WERI-Rb-1 (cell line): ENCODE data around the gene LRP6.

Experiments used
- DNase-seq: peaks from one replicate; pipeline ENCODE4 v3.0.0-alpha.2; 2020
- H3K27ac ChIP-seq: fragments of 250-450 bp; sonication (Bioruptor Pico); 2 replicates; pipeline ENCODE4 v1.5.1; 2020; ENCODE audit warnings: mild to moderate bottlenecking, moderate library complexity
- H3K27me3 ChIP-seq: fragments of 250-450 bp; sonication (Bioruptor Pico); 2 replicates; pipeline ENCODE4 v1.5.1; 2021; ENCODE audit warnings: mild to moderate bottlenecking, low read depth, moderate library complexity; ENCODE audit not compliant: insufficient read depth, severe bottlenecking
- H3K36me3 ChIP-seq: fragments of 250-450 bp; sonication (Bioruptor Pico); 2 replicates; pipeline ENCODE4 v1.5.1; 2020; ENCODE audit warnings: mild to moderate bottlenecking, moderate library complexity
- H3K4me3 ChIP-seq: 2 replicates; pipeline ENCODE4 v1.5.1; 2011; ENCODE audit warnings: low read depth, mild to moderate bottlenecking, control low read depth, low read length
- H3K9me3 ChIP-seq: fragments of 250-450 bp; sonication (Bioruptor Pico); 2 replicates; pipeline ENCODE4 v1.5.1; 2021; ENCODE audit warnings: mild to moderate bottlenecking, moderate library complexity; ENCODE audit not compliant: severe bottlenecking
- CTCF ChIP-seq: IDR thresholded peaks from 2 replicates; pipeline ENCODE4 v1.5.1; 2011; ENCODE audit warnings: low read depth, mild to moderate bottlenecking, control low read depth, inconsistent platforms, low read length

LRP6 gene

DNA sequence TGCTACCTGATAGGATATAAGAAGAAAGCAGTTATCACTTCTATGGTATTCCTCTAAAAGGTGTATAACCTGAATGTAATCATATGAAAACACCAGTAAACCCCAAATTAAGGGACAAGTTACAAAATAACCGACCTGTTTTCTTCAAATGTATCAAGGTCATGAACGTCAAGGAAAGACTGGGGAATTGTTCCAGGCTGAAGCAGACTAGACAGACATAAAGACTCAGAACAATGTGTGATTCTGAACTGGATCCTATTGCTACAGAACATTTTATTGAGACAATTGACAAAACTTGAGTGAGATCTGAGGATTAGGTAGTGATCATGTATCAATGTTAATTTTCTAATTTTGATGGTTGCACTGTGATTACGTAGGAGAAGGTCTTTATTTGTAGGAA lies 15.4 kb upstream of the LRP6 start:
- no peaks in the 10 kb centered on the region for H3K9me3 ChIP-seq
- no peaks in the 10 kb centered on the region for H3K36me3 ChIP-seq
- H3K27ac ChIP-seq: no peak overlapping the region
- H3K27me3 ChIP-seq: no peaks in the 10 kb centered on the region
- DNase-seq: no peak
- H3K4me3 ChIP-seq: no peak overlapping the region
- TF ChIP-seq CTCF: no peak

DNA sequence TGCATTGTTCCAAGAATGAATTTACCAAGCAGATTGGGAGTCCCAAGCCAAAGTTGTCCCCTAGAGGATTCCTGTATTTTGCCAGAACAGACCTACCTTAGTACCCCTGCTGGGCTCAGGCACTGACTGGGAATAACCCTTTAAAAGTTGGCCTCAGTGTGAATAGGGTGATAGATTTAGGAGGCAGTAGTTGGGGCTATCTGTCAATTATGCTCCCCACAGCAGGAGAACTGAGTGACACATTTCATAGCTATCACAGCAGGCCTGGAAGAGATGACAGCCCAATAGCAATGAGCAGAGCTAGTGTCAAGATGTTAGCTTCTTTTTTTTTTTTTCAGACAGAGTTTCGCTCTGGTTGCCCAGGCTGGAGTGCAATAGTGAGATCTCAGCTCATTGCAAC lies 14.3 kb upstream of the LRP6 start:
- H3K9me3 ChIP-seq: peaks cover 5% of the 10 kb centered on the region
- H3K27ac ChIP-seq: no peak overlapping the region
- H3K4me3 ChIP-seq: no peak overlapping the region
- H3K27me3 ChIP-seq: no peaks in the 10 kb centered on the region
- DNase-seq: no peak
- no peaks in the 10 kb centered on the region for H3K36me3 ChIP-seq
- TF ChIP-seq CTCF: no peak

DNA sequence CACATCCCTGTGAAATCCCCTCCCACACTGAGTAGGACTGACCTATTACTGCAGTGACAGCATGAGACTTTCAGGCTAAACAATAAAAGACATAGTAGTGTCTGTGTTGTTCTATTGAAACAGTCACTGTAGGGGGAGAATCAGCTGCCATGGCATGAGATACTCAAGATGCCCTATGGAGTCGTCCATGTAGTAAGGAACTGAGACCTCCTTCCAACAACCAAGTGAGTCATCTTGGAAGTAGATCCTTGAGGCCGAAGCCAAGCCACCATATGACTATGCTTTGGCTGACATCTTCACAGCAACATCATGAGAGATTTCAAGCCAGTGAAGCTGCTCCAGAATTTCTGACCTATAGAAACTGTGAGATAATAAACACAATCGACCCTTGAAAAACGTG lies 12.1 kb upstream of the LRP6 start:
- Histone ChIP-seq H3K27me3 (no peaks in the 10 kb centered on the region), H3K4me3 (no peak overlapping the region), H3K36me3 (no peaks in the 10 kb centered on the region), H3K27ac (no peak overlapping the region), H3K9me3 (peaks cover 5% of the 10 kb centered on the region)
- TF ChIP-seq CTCF: no peak
- no peak for DNase-seq

DNA sequence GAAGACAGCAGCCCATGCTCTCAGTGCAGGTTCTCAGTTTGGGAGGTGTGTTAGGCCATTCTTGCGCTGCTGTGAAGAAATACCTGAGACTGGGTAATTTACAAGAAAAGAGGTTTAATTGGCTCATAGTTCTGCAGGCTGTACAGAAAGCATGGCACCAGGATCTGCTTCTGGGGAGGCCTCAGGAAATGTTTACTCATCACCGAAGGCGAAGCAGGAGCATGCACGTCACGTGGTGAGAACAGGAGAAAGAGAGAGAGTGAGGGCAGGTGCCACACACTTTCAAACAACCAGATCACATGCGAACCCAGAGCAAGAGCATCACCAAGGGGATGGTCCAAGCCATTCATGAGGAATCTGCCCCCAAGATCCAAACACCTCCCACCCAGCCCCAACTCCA lies 9.0 kb upstream of the LRP6 start:
- no peaks in the 10 kb centered on the region for H3K27me3 ChIP-seq
- no peak for TF ChIP-seq CTCF
- DNase-seq: no peak
- no peak overlapping the region for H3K27ac ChIP-seq
- no peak overlapping the region for H3K4me3 ChIP-seq
- H3K9me3 ChIP-seq: peaks cover 5% of the 10 kb centered on the region
- no peaks in the 10 kb centered on the region for H3K36me3 ChIP-seq

DNA sequence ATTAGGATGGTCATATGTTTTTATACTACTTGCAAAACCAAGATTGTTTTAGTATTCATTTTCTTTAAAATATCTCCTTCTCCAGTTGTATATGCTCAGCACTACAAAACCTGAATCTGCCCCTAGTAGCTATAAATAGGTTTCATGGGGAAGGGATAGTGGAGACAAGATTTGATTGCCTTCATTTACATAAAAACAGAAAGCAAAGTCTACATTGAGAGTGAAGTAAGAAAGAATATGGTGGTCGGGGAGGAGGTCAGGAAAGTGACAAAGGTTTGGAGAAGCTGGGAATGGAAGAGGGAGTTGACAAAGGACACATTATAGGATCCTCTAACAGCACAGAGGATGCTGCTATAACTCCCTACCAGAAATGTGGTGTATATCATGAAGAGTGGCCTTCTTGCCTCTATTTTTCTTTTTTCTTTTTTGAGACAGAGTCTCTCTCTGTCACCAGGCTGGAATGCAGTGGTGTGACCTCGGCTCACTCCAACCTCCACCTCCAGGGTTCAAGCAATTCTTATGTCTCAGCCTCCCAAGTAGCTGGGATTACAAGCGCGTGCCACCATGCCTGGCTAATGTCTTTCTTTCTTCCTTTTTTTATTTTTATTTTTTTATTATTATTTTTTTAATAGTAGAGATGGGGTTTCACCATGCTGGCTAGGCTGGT lies 6.6 kb upstream of the LRP6 start:
- DNase-seq: no peak
- no peak for TF ChIP-seq CTCF

DNA sequence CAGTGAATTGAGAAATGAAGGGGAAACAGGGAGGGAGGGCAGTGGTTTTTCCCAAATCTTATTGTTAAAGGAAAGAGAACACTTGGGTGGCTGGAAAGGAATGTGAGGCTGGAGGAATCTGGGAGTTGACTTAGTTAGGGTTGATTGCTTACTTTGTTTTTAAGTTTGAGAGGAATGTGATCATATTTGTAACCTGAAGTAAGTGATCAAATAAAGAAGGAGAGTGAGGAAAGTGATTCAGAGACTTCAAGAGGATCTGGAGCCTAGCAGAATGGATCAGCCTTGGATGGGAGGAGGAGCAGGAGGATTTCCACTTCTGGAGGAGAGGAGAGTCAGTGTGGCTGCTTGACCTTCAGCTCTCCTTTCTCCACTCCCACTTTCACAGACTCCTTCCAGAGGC lies 6.0 kb upstream of the LRP6 start:
- no peak overlapping the region for H3K4me3 ChIP-seq
- no peaks in the 10 kb centered on the region for H3K36me3 ChIP-seq
- TF ChIP-seq CTCF: no peak
- H3K27me3 ChIP-seq: no peaks in the 10 kb centered on the region
- H3K9me3 ChIP-seq: peaks cover 5% of the 10 kb centered on the region
- no peak for DNase-seq
- no peak overlapping the region for H3K27ac ChIP-seq

More for the DNA sequence above, 6.6 kb upstream of the LRP6 start:
- Histone ChIP-seq H3K27me3 (no peaks in the 10 kb centered on the region), H3K36me3 (no peaks in the 10 kb centered on the region), H3K9me3 (peaks cover 5% of the 10 kb centered on the region), H3K27ac (no peak overlapping the region), H3K4me3 (no peak overlapping the region)
